ENCODE results near the gene MARF1.

MARF1 gene

GRCh38 chr16:15631730-15632409 is 11.1 kb downstream of the MARF1 start:
- Mint-ChIP-seq H3K27me3 (ENCODE audit: low read depth) (no peaks in the 10 kb centered on the region), H3K9me3 (no peaks in the 10 kb centered on the region), H3K36me3 (ENCODE audit: low read depth) (peaks cover 67% of the 10 kb centered on the region), H3K4me1 (ENCODE audit: low read depth) (peaks cover 11% of the 10 kb centered on the region), H3K27ac (no peak overlapping the region), H3K4me3 (no peak overlapping the region)
- DNase-seq (ENCODE audit: low spot score), result no peak

- Mint-ChIP-seq H3K4me1 (ENCODE audit: low read depth) (no peaks in the 10 kb centered on the region), H3K27me3 (ENCODE audit: low read depth) (no peaks in the 10 kb centered on the region), H3K9me3 (no peaks in the 10 kb centered on the region), H3K4me3 (no peak overlapping the region), H3K36me3 (ENCODE audit: low read depth) (peaks cover 52% of the 10 kb centered on the region), H3K27ac (no peak overlapping the region)
- DNase-seq (ENCODE audit: low spot score), result no peak
These were observed 21.1 kb downstream of the MARF1 start for GRCh38 chr16:15621889-15622288.

GRCh38 chr16:15621456-15621855 is 21.5 kb downstream of the MARF1 start:
- H3K9me3 Mint-ChIP-seq, result no peaks in the 10 kb centered on the region
- H3K27ac Mint-ChIP-seq, result no peak overlapping the region
- H3K4me1 Mint-ChIP-seq (ENCODE audit: low read depth), result no peaks in the 10 kb centered on the region
- H3K27me3 Mint-ChIP-seq (ENCODE audit: low read depth), result no peaks in the 10 kb centered on the region
- peaks cover 56% of the 10 kb centered on the region for H3K36me3 Mint-ChIP-seq (ENCODE audit: low read depth)
- DNase-seq (ENCODE audit: low spot score), result no peak
- H3K4me3 Mint-ChIP-seq, result no peak overlapping the region

GRCh38 chr16:15620611-15621195 is 22.3 kb downstream of the MARF1 start:
- no peak for DNase-seq (ENCODE audit: low spot score)
- no peak overlapping the region for H3K27ac Mint-ChIP-seq
- H3K4me1 Mint-ChIP-seq (ENCODE audit: low read depth), result no peaks in the 10 kb centered on the region
- H3K4me3 Mint-ChIP-seq, result no peak overlapping the region
- H3K36me3 Mint-ChIP-seq (ENCODE audit: low read depth), result peaks cover 59% of the 10 kb centered on the region
- H3K9me3 Mint-ChIP-seq, result no peaks in the 10 kb centered on the region
- no peaks in the 10 kb centered on the region for H3K27me3 Mint-ChIP-seq (ENCODE audit: low read depth)

GRCh38 chr16:15618392-15618791 is 24.6 kb downstream of the MARF1 start:
- H3K36me3 Mint-ChIP-seq (ENCODE audit: low read depth), result peaks cover 50% of the 10 kb centered on the region
- H3K4me3 Mint-ChIP-seq, result no peak overlapping the region
- H3K27me3 Mint-ChIP-seq (ENCODE audit: low read depth), result no peaks in the 10 kb centered on the region
- DNase-seq (ENCODE audit: low spot score), result no peak
- H3K27ac Mint-ChIP-seq, result no peak overlapping the region
- H3K4me1 Mint-ChIP-seq (ENCODE audit: low read depth), result no peaks in the 10 kb centered on the region
- H3K9me3 Mint-ChIP-seq, result no peaks in the 10 kb centered on the region

GRCh38 chr16:15617901-15618300 is 25.1 kb downstream of the MARF1 start:
- no peaks in the 10 kb centered on the region for H3K4me1 Mint-ChIP-seq (ENCODE audit: low read depth)
- no peak overlapping the region for H3K27ac Mint-ChIP-seq
- H3K9me3 Mint-ChIP-seq, result no peaks in the 10 kb centered on the region
- no peak for DNase-seq (ENCODE audit: low spot score)
- H3K27me3 Mint-ChIP-seq (ENCODE audit: low read depth), result no peaks in the 10 kb centered on the region
- peaks cover 53% of the 10 kb centered on the region for H3K36me3 Mint-ChIP-seq (ENCODE audit: low read depth)
- H3K4me3 Mint-ChIP-seq, result no peak overlapping the region

GRCh38 chr16:15616475-15617165 is 26.3 kb downstream of the MARF1 start:
- Mint-ChIP-seq H3K27me3 (ENCODE audit: low read depth) (no peaks in the 10 kb centered on the region), H3K4me3 (no peak overlapping the region), H3K27ac (no peak overlapping the region), H3K9me3 (no peaks in the 10 kb centered on the region), H3K4me1 (ENCODE audit: low read depth) (no peaks in the 10 kb centered on the region), H3K36me3 (ENCODE audit: low read depth) (peaks cover 55% of the 10 kb centered on the region)
- DNase-seq (ENCODE audit: low spot score), result no peak

GRCh38 chr16:15616012-15616411 is 26.9 kb downstream of the MARF1 start:
- no peak overlapping the region for H3K4me3 Mint-ChIP-seq
- H3K9me3 Mint-ChIP-seq, result no peaks in the 10 kb centered on the region
- no peaks in the 10 kb centered on the region for H3K27me3 Mint-ChIP-seq (ENCODE audit: low read depth)
- DNase-seq (ENCODE audit: low spot score), result no peak
- peaks cover 51% of the 10 kb centered on the region for H3K36me3 Mint-ChIP-seq (ENCODE audit: low read depth)
- H3K27ac Mint-ChIP-seq, result no peak overlapping the region
- H3K4me1 Mint-ChIP-seq (ENCODE audit: low read depth), result no peaks in the 10 kb centered on the region

GRCh38 chr16:15613676-15614075 is 29.3 kb downstream of the MARF1 start:
- H3K4me3 Mint-ChIP-seq, result no peak overlapping the region
- H3K4me1 Mint-ChIP-seq (ENCODE audit: low read depth), result no peaks in the 10 kb centered on the region
- H3K36me3 Mint-ChIP-seq (ENCODE audit: low read depth), result peaks cover 59% of the 10 kb centered on the region
- no peaks in the 10 kb centered on the region for H3K27me3 Mint-ChIP-seq (ENCODE audit: low read depth)
- no peaks in the 10 kb centered on the region for H3K9me3 Mint-ChIP-seq
- DNase-seq (ENCODE audit: low spot score), result no peak
- no peak overlapping the region for H3K27ac Mint-ChIP-seq

- DNase-seq (ENCODE audit: low spot score), result no peak
- no peaks in the 10 kb centered on the region for H3K9me3 Mint-ChIP-seq
- peaks cover 56% of the 10 kb centered on the region for H3K36me3 Mint-ChIP-seq (ENCODE audit: low read depth)
- no peak overlapping the region for H3K27ac Mint-ChIP-seq
- H3K27me3 Mint-ChIP-seq (ENCODE audit: low read depth), result no peaks in the 10 kb centered on the region
- H3K4me1 Mint-ChIP-seq (ENCODE audit: low read depth), result peaks cover 1% of the 10 kb centered on the region
- H3K4me3 Mint-ChIP-seq, result no peak overlapping the region
These were observed 31.3 kb downstream of the MARF1 start for GRCh38 chr16:15611610-15612009.

GRCh38 chr16:15610369-15610871 is 32.5 kb downstream of the MARF1 start:
- DNase-seq (ENCODE audit: low spot score), result no peak
- no peak overlapping the region for H3K27ac Mint-ChIP-seq
- peaks cover 3% of the 10 kb centered on the region for H3K4me1 Mint-ChIP-seq (ENCODE audit: low read depth)
- no peak overlapping the region for H3K4me3 Mint-ChIP-seq
- no peaks in the 10 kb centered on the region for H3K9me3 Mint-ChIP-seq
- no peaks in the 10 kb centered on the region for H3K27me3 Mint-ChIP-seq (ENCODE audit: low read depth)
- H3K36me3 Mint-ChIP-seq (ENCODE audit: low read depth), result peaks cover 58% of the 10 kb centered on the region

- Mint-ChIP-seq H3K9me3 (no peaks in the 10 kb centered on the region), H3K36me3 (ENCODE audit: low read depth) (peaks cover 60% of the 10 kb centered on the region)
These were observed 33.7 kb downstream of the MARF1 start for GRCh38 chr16:15609286-15609649.

GRCh38 chr16:15608398-15609285 is 34.3 kb downstream of the MARF1 start:
- Mint-ChIP-seq H3K9me3 (no peaks in the 10 kb centered on the region), H3K36me3 (ENCODE audit: low read depth) (peaks cover 63% of the 10 kb centered on the region), H3K4me1 (ENCODE audit: low read depth) (peaks cover 3% of the 10 kb centered on the region), H3K4me3 (no peak overlapping the region), H3K27me3 (ENCODE audit: low read depth) (no peaks in the 10 kb centered on the region), H3K27ac (no peak overlapping the region)
- no peak for DNase-seq (ENCODE audit: low spot score)

More at GRCh38 chr16:15609286-15609649, 33.7 kb downstream of the MARF1 start:
- DNase-seq (ENCODE audit: low spot score), result no peak
- Mint-ChIP-seq H3K27ac (no peak overlapping the region), H3K4me1 (ENCODE audit: low read depth) (peaks cover 3% of the 10 kb centered on the region), H3K4me3 (no peak overlapping the region), H3K27me3 (ENCODE audit: low read depth) (no peaks in the 10 kb centered on the region)
